ENCODE results near the gene ALMS1.
"Not testable (repeated sequence)": the region's sequence is repeated elsewhere in the genome, so short reads cannot be mapped to it uniquely, and the experiment has no call there.

The ALMS1 gene

GRCh38 chr2:73601780-73602179 lies 216.1 kb downstream of the ALMS1 start:
- H3K36me3 Mint-ChIP-seq (ENCODE audit: low read depth), result peaks cover 30% of the 10 kb centered on the region
- H3K9me3 Mint-ChIP-seq, result no peaks in the 10 kb centered on the region
- no peak overlapping the region for H3K4me3 Mint-ChIP-seq
- H3K27me3 Mint-ChIP-seq, result no peaks in the 10 kb centered on the region
- H3K27ac Mint-ChIP-seq, result no peak overlapping the region
- H3K4me1 Mint-ChIP-seq (ENCODE audit: low read depth), result peaks cover 3% of the 10 kb centered on the region

DNA sequence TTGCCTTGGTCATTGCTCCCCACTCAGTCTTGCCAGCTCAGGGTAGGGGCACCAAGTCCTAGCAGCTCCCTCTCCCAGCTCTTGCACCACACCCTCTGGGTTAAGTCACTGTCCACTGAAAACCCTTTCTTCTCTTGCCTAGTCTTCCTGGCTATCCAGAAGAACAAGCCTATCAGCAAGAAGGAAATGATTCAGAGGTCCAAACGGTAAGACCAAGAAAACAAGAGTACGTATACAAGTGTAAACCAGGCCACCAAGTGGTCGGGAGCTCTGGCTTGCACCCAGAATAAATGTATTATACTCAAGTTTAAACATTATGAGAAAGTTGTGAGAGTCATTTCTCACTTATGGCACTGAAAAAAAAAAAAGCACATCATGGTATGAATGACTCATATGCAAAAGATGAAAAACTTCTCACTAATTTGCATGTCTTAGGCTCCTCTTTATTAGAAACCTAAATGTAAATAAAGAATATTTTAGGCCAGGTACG lies 217.5 kb downstream of the ALMS1 start:
- not testable (repeated sequence) for H3K27me3 Mint-ChIP-seq; H3K9me3 Mint-ChIP-seq; H3K4me1 Mint-ChIP-seq (ENCODE audit: low read depth); H3K4me3 Mint-ChIP-seq; H3K27ac Mint-ChIP-seq
- peaks cover 34% of the 10 kb centered on the region for H3K36me3 Mint-ChIP-seq (ENCODE audit: low read depth)

- H3K36me3 Mint-ChIP-seq (ENCODE audit: low read depth), result peaks cover 39% of the 10 kb centered on the region
- not testable (repeated sequence) for H3K9me3 Mint-ChIP-seq; H3K27ac Mint-ChIP-seq; H3K4me1 Mint-ChIP-seq (ENCODE audit: low read depth); H3K4me3 Mint-ChIP-seq; H3K27me3 Mint-ChIP-seq
Observed at GRCh38 chr2:73604589-73604988, 219.0 kb downstream of the ALMS1 start.

DNA sequence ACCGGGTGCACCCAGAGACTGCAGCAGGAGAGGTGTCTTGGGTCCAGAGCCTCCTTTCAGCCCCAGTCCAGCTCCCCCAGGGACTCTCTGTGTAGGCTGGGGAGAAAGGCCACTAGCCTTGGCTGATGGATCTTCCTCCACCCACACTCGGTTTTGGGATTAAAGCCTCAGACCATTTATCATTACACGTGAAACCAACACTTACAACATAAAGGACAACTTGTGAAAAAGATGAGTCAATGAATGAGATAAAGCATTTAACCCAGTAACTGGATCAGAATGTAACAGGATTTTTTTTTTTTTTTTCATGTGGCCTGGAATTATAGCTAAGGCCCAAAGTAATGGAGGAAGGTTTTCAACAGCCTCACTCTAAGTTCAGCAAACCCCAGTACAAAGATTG lies 224.5 kb downstream of the ALMS1 start:
- no peak overlapping the region for H3K27ac Mint-ChIP-seq
- H3K4me3 Mint-ChIP-seq, result no peak overlapping the region
- peaks cover 21% of the 10 kb centered on the region for H3K4me1 Mint-ChIP-seq (ENCODE audit: low read depth)
- H3K36me3 Mint-ChIP-seq (ENCODE audit: low read depth), result peaks cover 13% of the 10 kb centered on the region
- H3K9me3 Mint-ChIP-seq, result no peaks in the 10 kb centered on the region
- no peaks in the 10 kb centered on the region for H3K27me3 Mint-ChIP-seq

GRCh38 chr2:73611193-73611592 lies 225.6 kb downstream of the ALMS1 start:
- H3K27me3 Mint-ChIP-seq, result no peaks in the 10 kb centered on the region
- peaks cover 23% of the 10 kb centered on the region for H3K4me1 Mint-ChIP-seq (ENCODE audit: low read depth)
- no peak overlapping the region for H3K27ac Mint-ChIP-seq
- H3K36me3 Mint-ChIP-seq (ENCODE audit: low read depth), result peaks cover 9% of the 10 kb centered on the region
- H3K4me3 Mint-ChIP-seq, result no peak overlapping the region
- no peaks in the 10 kb centered on the region for H3K9me3 Mint-ChIP-seq

DNA sequence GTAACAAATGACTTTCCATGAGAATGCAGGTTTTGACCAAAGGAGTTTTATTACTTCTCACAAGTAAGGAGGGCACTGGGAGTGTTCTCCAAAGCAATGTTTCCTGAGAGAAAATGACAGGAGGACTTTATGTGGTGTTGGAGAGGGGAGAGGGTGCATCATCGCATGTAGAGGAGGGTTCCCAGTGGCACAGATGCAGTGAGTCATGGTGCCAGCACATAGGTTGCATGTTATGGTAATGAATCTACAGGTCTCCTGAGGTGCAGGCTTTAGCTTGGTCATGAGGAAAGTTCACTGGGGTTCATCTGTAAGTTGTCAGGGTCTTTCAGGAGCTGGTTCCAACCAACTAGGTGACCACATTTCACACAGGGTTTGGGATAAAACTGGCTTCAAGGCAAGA lies 226.2 kb downstream of the ALMS1 start:
- no peaks in the 10 kb centered on the region for H3K9me3 Mint-ChIP-seq
- H3K27ac Mint-ChIP-seq, result no peak overlapping the region
- peaks cover 23% of the 10 kb centered on the region for H3K4me1 Mint-ChIP-seq (ENCODE audit: low read depth)
- no peaks in the 10 kb centered on the region for H3K27me3 Mint-ChIP-seq
- no peak overlapping the region for H3K4me3 Mint-ChIP-seq
- peaks cover 9% of the 10 kb centered on the region for H3K36me3 Mint-ChIP-seq (ENCODE audit: low read depth)

- Mint-ChIP-seq H3K4me3 (no peak overlapping the region), H3K36me3 (ENCODE audit: low read depth) (no peaks in the 10 kb centered on the region), H3K9me3 (no peaks in the 10 kb centered on the region), H3K27me3 (no peaks in the 10 kb centered on the region), H3K27ac (no peak overlapping the region), H3K4me1 (ENCODE audit: low read depth) (peaks cover 23% of the 10 kb centered on the region)
Observed at GRCh38 chr2:73614105-73614504, 228.5 kb downstream of the ALMS1 start.

DNA sequence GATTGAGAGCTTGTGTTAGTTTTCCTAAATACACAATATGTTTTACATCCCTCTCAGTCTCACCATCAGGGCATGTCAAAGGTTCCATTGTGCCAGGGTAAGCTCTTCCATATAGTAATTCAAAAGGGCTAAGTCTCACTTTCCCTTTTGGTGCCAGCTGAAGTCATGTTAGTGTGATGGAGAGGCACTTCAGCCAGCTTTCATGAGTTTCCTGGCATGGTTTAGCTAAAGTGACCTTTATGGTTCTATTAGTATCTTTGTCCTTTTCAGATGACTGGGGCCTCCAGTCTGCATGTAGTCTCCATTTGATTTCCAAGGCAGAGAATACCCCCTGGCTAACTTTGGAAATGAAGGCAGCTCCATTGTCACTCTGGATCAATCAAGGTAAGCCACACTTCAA lies 229.4 kb downstream of the ALMS1 start:
- H3K4me1 Mint-ChIP-seq (ENCODE audit: low read depth), result peaks cover 21% of the 10 kb centered on the region
- H3K9me3 Mint-ChIP-seq, result no peaks in the 10 kb centered on the region
- no peak overlapping the region for H3K4me3 Mint-ChIP-seq
- no peak overlapping the region for H3K27ac Mint-ChIP-seq
- no peaks in the 10 kb centered on the region for H3K27me3 Mint-ChIP-seq
- H3K36me3 Mint-ChIP-seq (ENCODE audit: low read depth), result no peaks in the 10 kb centered on the region

GRCh38 chr2:73619925-73620324 lies 234.3 kb downstream of the ALMS1 start:
- H3K9me3 Mint-ChIP-seq; H3K4me3 Mint-ChIP-seq; H3K27me3 Mint-ChIP-seq; H3K36me3 Mint-ChIP-seq (ENCODE audit: low read depth); H3K27ac Mint-ChIP-seq; H3K4me1 Mint-ChIP-seq (ENCODE audit: low read depth): not testable (repeated sequence)

GRCh38 chr2:73624036-73624435 lies 238.4 kb downstream of the ALMS1 start:
- not testable (repeated sequence) for H3K4me1 Mint-ChIP-seq (ENCODE audit: low read depth); H3K9me3 Mint-ChIP-seq; H3K4me3 Mint-ChIP-seq; H3K36me3 Mint-ChIP-seq (ENCODE audit: low read depth); H3K27ac Mint-ChIP-seq; H3K27me3 Mint-ChIP-seq

GRCh38 chr2:73624625-73625024 lies 239.0 kb downstream of the ALMS1 start:
- H3K4me3 Mint-ChIP-seq; H3K4me1 Mint-ChIP-seq (ENCODE audit: low read depth); H3K9me3 Mint-ChIP-seq: not testable (repeated sequence)

GRCh38 chr2:73626237-73626636 lies 240.6 kb downstream of the ALMS1 start:
- not testable (repeated sequence) for H3K27me3 Mint-ChIP-seq; H3K4me1 Mint-ChIP-seq (ENCODE audit: low read depth); H3K9me3 Mint-ChIP-seq; H3K36me3 Mint-ChIP-seq (ENCODE audit: low read depth); H3K4me3 Mint-ChIP-seq; H3K27ac Mint-ChIP-seq

More at GRCh38 chr2:73624625-73625024, 239.0 kb downstream of the ALMS1 start:
- H3K27ac Mint-ChIP-seq; H3K27me3 Mint-ChIP-seq; H3K36me3 Mint-ChIP-seq (ENCODE audit: low read depth): not testable (repeated sequence)

- H3K9me3 Mint-ChIP-seq, result not testable (repeated sequence)
Observed at GRCh38 chr2:73628493-73628892, 242.9 kb downstream of the ALMS1 start.

GRCh38 chr2:73630662-73631266 lies 245.1 kb downstream of the ALMS1 start:
- H3K36me3 Mint-ChIP-seq (ENCODE audit: low read depth); H3K27ac Mint-ChIP-seq; H3K4me1 Mint-ChIP-seq (ENCODE audit: low read depth); H3K9me3 Mint-ChIP-seq; H3K4me3 Mint-ChIP-seq: not testable (repeated sequence)
- H3K27me3 Mint-ChIP-seq, result peaks cover 16% of the 10 kb centered on the region

More at GRCh38 chr2:73628493-73628892, 242.9 kb downstream of the ALMS1 start:
- peaks cover 16% of the 10 kb centered on the region for H3K27me3 Mint-ChIP-seq
- not testable (repeated sequence) for H3K4me1 Mint-ChIP-seq (ENCODE audit: low read depth); H3K4me3 Mint-ChIP-seq; H3K36me3 Mint-ChIP-seq (ENCODE audit: low read depth); H3K27ac Mint-ChIP-seq

- not testable (repeated sequence) for H3K27me3 Mint-ChIP-seq; H3K4me3 Mint-ChIP-seq; H3K27ac Mint-ChIP-seq; H3K36me3 Mint-ChIP-seq (ENCODE audit: low read depth); H3K4me1 Mint-ChIP-seq (ENCODE audit: low read depth)
- peaks cover 12% of the 10 kb centered on the region for H3K9me3 Mint-ChIP-seq
Observed at GRCh38 chr2:73636977-73637376, 251.3 kb downstream of the ALMS1 start.

DNA sequence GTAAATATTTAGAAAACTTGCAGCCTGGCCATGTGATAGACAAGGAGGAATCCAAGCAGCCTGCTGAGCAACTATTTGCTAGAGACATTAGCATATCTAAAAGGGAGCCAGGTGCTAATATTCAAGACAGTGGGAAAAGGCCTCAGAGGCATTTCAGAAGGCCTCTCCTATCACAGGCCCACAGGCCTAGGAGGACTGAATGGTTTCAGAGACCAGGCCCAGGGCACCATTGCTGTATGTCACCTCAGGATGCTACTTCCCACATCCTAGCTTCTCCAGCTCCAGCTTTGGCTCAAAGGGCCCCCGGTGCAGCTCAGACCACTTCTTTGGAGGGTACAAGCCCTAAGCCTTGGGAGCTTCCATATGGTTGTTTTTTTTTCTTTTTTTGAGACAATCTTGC lies 252.8 kb downstream of the ALMS1 start:
- Mint-ChIP-seq H3K27ac (no peak overlapping the region), H3K36me3 (ENCODE audit: low read depth) (no peaks in the 10 kb centered on the region), H3K4me3 (no peak overlapping the region), H3K9me3 (peaks cover 12% of the 10 kb centered on the region), H3K4me1 (ENCODE audit: low read depth) (no peaks in the 10 kb centered on the region), H3K27me3 (peaks cover 6% of the 10 kb centered on the region)
